CD4-positive, alpha-beta T cell (primary cell): ENCODE results near the gene EXD2. TPM values are rescaled to one million over a fixed set of nuclear protein-coding genes. Genes with fewer than 3 reads are reported as not detected.
A peak's percentile ranks its signal among the peaks of the same experiment; 100 is the strongest.

Experiments used
- ATAC-seq: fragments of 200-7000 bp; cut with Tn5 transposase; one replicate; pipeline ENCODE4 v1.10.0; 2022; ENCODE audit warnings: mild to moderate bottlenecking; ENCODE audit not compliant: poor library complexity
- CTCF ChIA-PET: fragments of 350-600 bp; sonication (Branson Sonifier 250); formaldehyde crosslinking; loops from one replicate; lab custom pipeline; 2021; ENCODE audit warnings: antibody characterized with exemption, inconsistent platforms; lab: Charles Lee
- POLR2A ChIA-PET: fragments of 350-600 bp; sonication (Branson Sonifier 250); formaldehyde crosslinking; loops from one replicate; lab custom pipeline; 2021; ENCODE audit warnings: antibody characterized with exemption, inconsistent platforms; lab: Charles Lee
- DNase-seq, 14 experiments: peaks; one replicate each; pipeline ENCODE4 v3.0.0-alpha.2; 2013 to 2020; ENCODE audit warnings: mixed read lengths in 2 of 14
- H3K27ac ChIP-seq, 2 donors: one replicate each; pipeline versions ENCODE4 v1.5.1 to v1.7.0; 2013; ENCODE audit warnings: low read length in 2 of 2, low read depth in 1 of 2, mild to moderate bottlenecking in 1 of 2
- H3K27me3 ChIP-seq, 2 experiments: 1 replicate in 1 of 2; 2 replicates in 1 of 2; pipeline versions ENCODE4 v1.6.1 to v1.7.0; 2013; ENCODE audit warnings: low read length in 2 of 2, control low read depth in 1 of 2, mild to moderate bottlenecking in 1 of 2, moderate library complexity in 1 of 2; ENCODE audit not compliant: insufficient read depth in 2 of 2, control insufficient read depth in 1 of 2
- H3K36me3 ChIP-seq: one replicate; pipeline ENCODE4 v1.6.1; 2013; ENCODE audit warnings: low read length, control low read depth; ENCODE audit not compliant: insufficient read depth
- H3K4me1 ChIP-seq: one replicate; pipeline ENCODE4 v1.6.1; 2013; ENCODE audit warnings: low read length, control low read depth; ENCODE audit not compliant: insufficient read depth
- H3K4me3 ChIP-seq: one replicate; pipeline ENCODE4 v1.5.1; 2013; ENCODE audit warnings: mild to moderate bottlenecking, low read length, moderate library complexity
- H3K9me3 ChIP-seq, 2 experiments: 1 replicate in 1 of 2; 2 replicates in 1 of 2; pipeline versions ENCODE4 v1.6.1 to v1.7.0; 2013; ENCODE audit warnings: low read length in 2 of 2, mild to moderate bottlenecking in 2 of 2, control low read depth in 1 of 2, moderate library complexity in 1 of 2; ENCODE audit not compliant: control insufficient read depth in 1 of 2, insufficient read depth in 1 of 2
- H3K27ac Mint-ChIP-seq: one replicate; pipeline ENCODE4 v1.8.0; 2020; ENCODE audit warnings: mixed read lengths
- H3K27me3 Mint-ChIP-seq: one replicate; pipeline ENCODE4 v1.8.0; 2021; ENCODE audit warnings: mixed read lengths
- H3K36me3 Mint-ChIP-seq: one replicate; pipeline ENCODE4 v1.8.0; 2021; ENCODE audit warnings: low read depth, mixed read lengths
- H3K4me1 Mint-ChIP-seq: one replicate; pipeline ENCODE4 v1.8.0; 2021; ENCODE audit warnings: low read depth, mixed read lengths
- H3K4me3 Mint-ChIP-seq: one replicate; pipeline ENCODE4 v1.8.0; 2020; ENCODE audit warnings: mild to moderate bottlenecking, mixed read lengths
- H3K9me3 Mint-ChIP-seq: one replicate; pipeline ENCODE4 v1.8.0; 2020; ENCODE audit warnings: mixed read lengths
- CTCF ChIP-seq: fragments of 200-600 bp; IDR thresholded peaks from one replicate; pipeline ENCODE4 v1.8.0; 2022; ENCODE audit warnings: antibody characterized with exemption, mild to moderate bottlenecking
- intact Hi-C, 2 experiments: fragments of 100-400 bp; cut with DNase I in 1 of 2; cut with micrococcal nuclease in 1 of 2; formaldehyde crosslinking; loops; one replicate each; pipeline versions ENCODE4 v1.15.1 to v1.9.0; 2023 to 2025; cut with DNase I, micrococcal nuclease
- polyA plus RNA-seq, 2 donors: library from polyadenylated mRNA; unstranded; fragments of 120-200 nt; gene quantifications; one replicate each; pipeline ENCODE4 v1.2.1, GENCODE V29; 2013
- total RNA-seq, 174 experiments: library from RNA in 2 of 174; stranded (reverse) in 2 of 174; gene quantifications; one replicate each; pipeline ENCODE4 v1.2.3 and lab custom pipeline; 2021 to 2026

Gene EXD2
- total RNA-seq (1 to 10 TPM; 6.6 to 7.0 TPM), total RNA-seq (lab: John Stamatoyannopoulos, UW) (2.6 to 26.1 (median 15.5) reads per million in 172 experiments)
- 7.0 TPM for polyA plus RNA-seq (2013, experiment 1 of 2)
- 8.0 TPM for polyA plus RNA-seq (2013, experiment 2 of 2)

GRCh38 chr14:69191340-69192111 lies at the start of gene EXD2:
Gene EXD2 (plus strand): TSS chr14:69191498. CDS start chr14:69209471, 17,973 bp downstream.
- no peaks in the 10 kb centered on the region for H3K9me3 ChIP-seq
- intact Hi-C loops: loop anchor here (1.0 to 2.0 kb wide), 3 partner anchors 39 to 62 kb away; partner anchors contain the start of gene DCAF5 (in 1 of the 2)
- H3K4me1 Mint-ChIP-seq: peaks cover 29% of the 10 kb centered on the region
- no peaks in the 10 kb centered on the region for H3K27me3 Mint-ChIP-seq
- peak within 1 kb of the TSS; percentile 97 for H3K4me3 Mint-ChIP-seq
- peak within 1 kb of the TSS; percentile 41 to 51 for H3K27ac ChIP-seq
- peak; percentile 47 to 85 (median 67) for DNase-seq
- H3K27ac Mint-ChIP-seq: peak within 1 kb of the TSS; percentile 95
- no peaks in the 10 kb centered on the region for H3K9me3 Mint-ChIP-seq
- peaks cover 14% of the 10 kb centered on the region for H3K4me1 ChIP-seq
- H3K36me3 Mint-ChIP-seq: no peaks in the 10 kb centered on the region
- H3K4me3 ChIP-seq: peak within 1 kb of the TSS; percentile 86
- H3K27me3 ChIP-seq: no peaks in the 10 kb centered on the region
- ChIA-PET CTCF (interaction anchor here (1.5 to 1.6 kb wide), 2 partner anchors 40 to 62 kb away, joined by 6 to 7 read pairs; no protein-coding TSS in a partner anchor), POLR2A (interaction anchor here (0.5 to 3.7 kb wide), 6 partner anchors 15 to 575 kb away, joined by 3 to 52 read pairs (median 6); partner anchors contain the start of genes DCAF5, ERH, SLC39A9 and SRSF5)
- no peaks in the 10 kb centered on the region for H3K36me3 ChIP-seq
- no peak for TF ChIP-seq CTCF
- ATAC-seq: peak; percentile 76

GRCh38 chr14:69141550-69141949 lies 49.7 kb upstream of the EXD2 start:
- no peak overlapping the region for H3K27ac ChIP-seq
- H3K36me3 Mint-ChIP-seq: peaks cover 56% of the 10 kb centered on the region
- no peaks in the 10 kb centered on the region for H3K9me3 ChIP-seq
- H3K4me3 Mint-ChIP-seq: no peak overlapping the region
- no peak for DNase-seq
- peaks cover 78% of the 10 kb centered on the region for H3K4me1 Mint-ChIP-seq
- no peak for TF ChIP-seq CTCF
- intact Hi-C loops: no loop called here
- peak overlapping the region; percentile 24 for H3K27ac Mint-ChIP-seq
- no peaks in the 10 kb centered on the region for H3K27me3 Mint-ChIP-seq
- no peaks in the 10 kb centered on the region for H3K9me3 Mint-ChIP-seq
- no peak for ATAC-seq
- H3K27me3 ChIP-seq: no peaks in the 10 kb centered on the region
- H3K4me3 ChIP-seq: no peak overlapping the region
- ChIA-PET CTCF (no interaction called here), POLR2A (interaction anchor here (0.9 kb wide), 1 partner anchor 12 kb away, joined by 3 read pairs; no protein-coding TSS in a partner anchor)
- H3K4me1 ChIP-seq: peaks cover 30% of the 10 kb centered on the region
- H3K36me3 ChIP-seq: peaks cover 19% of the 10 kb centered on the region

- POLR2A ChIA-PET: no interaction called here
- H3K27ac ChIP-seq: no peak overlapping the region
- no peaks in the 10 kb centered on the region for H3K9me3 Mint-ChIP-seq
- no peak overlapping the region for H3K4me3 Mint-ChIP-seq
- H3K27me3 ChIP-seq: no peaks in the 10 kb centered on the region
- CTCF ChIA-PET: interaction anchor here (0.7 kb wide), 1 partner anchor 10 kb away, joined by 3 read pairs; no protein-coding TSS in a partner anchor
- no peak overlapping the region for H3K27ac Mint-ChIP-seq
- no peak overlapping the region for H3K4me3 ChIP-seq
- peaks cover 19% of the 10 kb centered on the region for H3K36me3 ChIP-seq
- peaks cover 30% of the 10 kb centered on the region for H3K4me1 ChIP-seq
- DNase-seq (no peak), ATAC-seq (no peak)
- peaks cover 62% of the 10 kb centered on the region for H3K36me3 Mint-ChIP-seq
- H3K9me3 ChIP-seq: no peaks in the 10 kb centered on the region
- H3K27me3 Mint-ChIP-seq: no peaks in the 10 kb centered on the region
- no peak for TF ChIP-seq CTCF
- intact Hi-C loops: no loop called here
- H3K4me1 Mint-ChIP-seq: peaks cover 82% of the 10 kb centered on the region
Measured at GRCh38 chr14:69142101-69142500, 49.2 kb upstream of the EXD2 start.
